HepG2 (cell line): Measurements from ENCODE around the gene CCSER2. TPM values are rescaled to one million over a fixed set of nuclear protein-coding genes. Genes with fewer than 3 reads are reported as not detected.

ENCODE experiments used
- ATAC-seq: fragments of 200-7000 bp; cut with Tn5 transposase; 3 replicates; pipeline ENCODE4 v1.9.1; 2020; ENCODE audit warnings: mild to moderate bottlenecking, moderate library complexity
- BruUV-seq: library from RNA; stranded (reverse); fragments of 400-500 nt; replicated peaks from 2 replicates; lab custom pipeline; 2021; lab: Mats Ljungman, UMichigan
- CTCF ChIA-PET: fragments of 300-600 bp; formaldehyde crosslinking; extraction: SDS; loops from one replicate; lab custom pipeline; 2021; ENCODE audit warnings: low total read pairs, inconsistent platforms, low intra/inter-chr PET ratio; lab: Yijun Ruan, JAX
- POLR2A ChIA-PET: fragments of 350-600 bp; sonication (Branson Sonifier 250); formaldehyde crosslinking; loops from one replicate; lab custom pipeline; 2020; ENCODE audit warnings: antibody characterized with exemption, inconsistent platforms; lab: Yijun Ruan, JAX
- DNase-seq: peaks from one replicate; pipeline ENCODE4 v3.0.0-alpha.2; 2015; ENCODE audit warnings: low spot score
- FAIRE-seq: peaks from 3 replicates; lab custom pipeline; 2011; peaks lifted over from hg19 to GRCh38; lab: Jason Lieb, UNC
- H2AFZ ChIP-seq: one replicate; pipeline ENCODE4 v1.6.1; 2011; ENCODE audit warnings: low read length, inconsistent platforms
- H3K27ac ChIP-seq: fragments of 300-600 bp; 3 replicates; pipeline ENCODE4 v1.8.0; 2011; ENCODE audit warnings: mixed run types, mild to moderate bottlenecking, mixed read lengths, low read length, inconsistent platforms; ENCODE audit not compliant: insufficient read depth; ENCODE audit errors: extremely low read length
- H3K27me3 ChIP-seq, 2 experiments: fragments of 200-600 bp in 1 of 2; 2 replicates in 1 of 2; 3 replicates in 1 of 2; pipeline versions ENCODE4 v1.6.0 to v1.8.0; 2011; ENCODE audit warnings: low read length in 2 of 2, mild to moderate bottlenecking in 2 of 2, moderate library complexity in 2 of 2, inconsistent platforms in 1 of 2; ENCODE audit not compliant: insufficient read depth in 2 of 2, control insufficient read depth in 1 of 2
- H3K36me3 ChIP-seq, 2 experiments: fragments of 200-600 bp in 1 of 2; replicated peaks in 1 of 2; 2 replicates in 1 of 2; 3 replicates in 1 of 2; pipeline versions ENCODE4 v1.5.1 to v1.8.0; 2011; ENCODE audit warnings: low read length in 2 of 2, inconsistent platforms in 1 of 2; ENCODE audit not compliant: insufficient read depth in 2 of 2, control insufficient read depth in 1 of 2
- H3K4me1 ChIP-seq: 2 replicates; pipeline ENCODE4 v1.5.1; 2012; ENCODE audit warnings: low read length, inconsistent platforms; ENCODE audit not compliant: insufficient read depth
- H3K4me2 ChIP-seq: 2 replicates; pipeline ENCODE4 v1.6.0; 2011; ENCODE audit warnings: low read depth, low read length, inconsistent platforms
- H3K4me3 ChIP-seq, 3 experiments: fragments of 200-600 bp in 1 of 3; sonication (generic), shearing (Covaris generic) in 1 of 3; replicated peaks in 1 of 3; 2 replicates each; pipeline ENCODE4 v1.5.1; 2011 to 2016; ENCODE audit warnings: low read length in 3 of 3, inconsistent platforms in 2 of 3, low read depth in 2 of 3, mild to moderate bottlenecking in 2 of 3, control low read depth in 1 of 3, mixed read lengths in 1 of 3; ENCODE audit not compliant: insufficient read depth in 1 of 3
- H3K79me2 ChIP-seq: one replicate; pipeline ENCODE4 v1.6.1; 2011; ENCODE audit warnings: low read length, inconsistent platforms; ENCODE audit not compliant: insufficient read depth
- H3K9ac ChIP-seq: 2 replicates; pipeline ENCODE4 v1.6.0; 2011; ENCODE audit warnings: mild to moderate bottlenecking, low read depth, low read length, inconsistent platforms; ENCODE audit not compliant: insufficient read depth
- H3K9me3 ChIP-seq: 2 replicates; pipeline ENCODE4 v1.5.1; 2012; ENCODE audit warnings: mild to moderate bottlenecking, low read length
- H4K20me1 ChIP-seq: 2 replicates; pipeline ENCODE4 v1.6.0; 2011; ENCODE audit warnings: inconsistent platforms, mild to moderate bottlenecking, low read length, moderate library complexity; ENCODE audit not compliant: insufficient read depth
- ASH2L ChIP-seq: fragments of 300-600, 200-600 bp; sonication (generic); IDR thresholded peaks from 2 replicates; pipeline ENCODE4 v1.7.0; 2017; ENCODE audit warnings: low read depth, mild to moderate bottlenecking, moderate library complexity, mixed read lengths, low read length; ENCODE audit not compliant: insufficient read length
- CEBPZ ChIP-seq: IDR thresholded peaks from 2 replicates; pipeline ENCODE4 v1.6.1; 2012; ENCODE audit warnings: low read length, improper control_type of control experiment
- DR1 ChIP-seq: sonication (generic); formaldehyde crosslinking; IDR thresholded peaks from 2 replicates; pipeline ENCODE4 v1.8.0; 2021; ENCODE audit warnings: mild to moderate bottlenecking, missing genetic modification reagents, inconsistent platforms
- ETS1 ChIP-seq: sonication (generic); formaldehyde crosslinking; IDR thresholded peaks from 2 replicates; pipeline ENCODE4 v1.4.0; 2020; ENCODE audit warnings: missing genetic modification reagents
- GRHL1 ChIP-seq: sonication (generic); formaldehyde crosslinking; conservative IDR thresholded peaks from 2 replicates; pipeline ENCODE4 v1.8.0; 2022; ENCODE audit warnings: missing genetic modification reagents
- PAWR ChIP-seq: sonication (generic); formaldehyde crosslinking; IDR thresholded peaks from 2 replicates; pipeline ENCODE4 v1.4.0; 2020; ENCODE audit warnings: missing genetic modification reagents, mild to moderate bottlenecking, borderline replicate concordance
- SOX6 ChIP-seq, 2 experiments: fragments of 450-650 bp in 1 of 2; sonication (generic) in 1 of 2; formaldehyde crosslinking in 1 of 2; IDR thresholded peaks; 2 replicates each; pipeline versions ENCODE4 v1.4.0 to v1.6.1; 2017 to 2020; ENCODE audit warnings: antibody characterized with exemption in 1 of 2, mild to moderate bottlenecking in 1 of 2, missing genetic modification reagents in 1 of 2
- ZBTB20 ChIP-seq: sonication (generic); formaldehyde crosslinking; IDR thresholded peaks from 2 replicates; pipeline ENCODE4 v1.8.1; 2023; ENCODE audit warnings: missing genetic modification reagents, low read depth, mild to moderate bottlenecking, borderline replicate concordance
- ZNF10 ChIP-seq: sonication (generic); formaldehyde crosslinking; IDR thresholded peaks from 2 replicates; pipeline ENCODE4 v1.4.0; 2020; ENCODE audit warnings: mild to moderate bottlenecking, low read depth, missing genetic modification reagents, borderline replicate concordance
- ZNF329 ChIP-seq: sonication (generic); formaldehyde crosslinking; IDR thresholded peaks from 2 replicates; pipeline ENCODE4 v1.9.0; 2021; ENCODE audit warnings: low read depth, mild to moderate bottlenecking, missing genetic modification reagents
- ZNF496 ChIP-seq: sonication (generic); formaldehyde crosslinking; IDR thresholded peaks from 2 replicates; pipeline ENCODE4 v1.8.1; 2023; ENCODE audit warnings: mild to moderate bottlenecking, moderate library complexity, missing genetic modification reagents; ENCODE audit not compliant: insufficient replicate concordance
- ZNF609 ChIP-seq: sonication (generic); formaldehyde crosslinking; IDR thresholded peaks from 2 replicates; pipeline ENCODE4 v1.4.0; 2020; ENCODE audit warnings: mild to moderate bottlenecking, missing genetic modification reagents, borderline replicate concordance
- WGBS: methylation state at CpG from one replicate; pipeline ENCODE4 v1.1.6; 2017; ENCODE audit warnings: low lambda C conversion rate; 5-methylcytosine and 5-hydroxymethylcytosine counted together
- in situ Hi-C: cut with HindIII; loops from 2 replicates; pipeline ENCODE4 v1.10.0; 2017; ENCODE audit warnings: low pct_unique_long_range_greater_than_20kb; ENCODE audit not compliant: extremely low pct_ligation_motif_present
- intact Hi-C: fragments of 100-400 bp; cut with micrococcal nuclease; formaldehyde crosslinking; loops from one replicate; pipeline ENCODE4 v1.10.0; 2022; ENCODE audit not compliant: unreplicated experiment
- polyA plus RNA-seq, 8 experiments: library from polyadenylated mRNA; depleted of rRNA in 3 of 8; stranded (reverse) in 7 of 8; unstranded in 1 of 8; fragments of >200 nt; fragmentation: Illumina TruSeq in 4 of 8; extraction: Trizol in 4 of 8; gene quantifications; 2 replicates each; pipeline versions ENCODE4 v1.2.1 to v1.2.3, GENCODE V29; 2011 to 2016; ENCODE audit warnings: low read depth in 4 of 8, missing spikeins in 1 of 8, mixed read lengths in 1 of 8; ENCODE audit not compliant: insufficient read depth in 1 of 8
- total RNA-seq, 5 experiments: library from RNA; depleted of rRNA; stranded (reverse); fragments of >200 nt; fragmentation: Illumina TruSeq; extraction: Trizol; gene quantifications; 2 replicates each; pipeline ENCODE4 v1.2.3, GENCODE V29; 2016; ENCODE audit warnings: low read depth in 1 of 5

The CCSER2 gene
- total and polyA plus RNA-seq, 2 of the 13 experiments (the other 11 are each of a cell fraction or from before 2014, with no cell fraction given) = 13.3 to 17.2 TPM

GRCh38 chr10:84292502-84292901, 35.9 kb upstream of the CCSER2 start:
- WGBS = 3% methylated on average over 2 of the region's 2 CpGs
- no peak overlapping the region for H3K4me3 ChIP-seq
- no peak overlapping the region for H3K4me2 ChIP-seq
- no peaks in the 10 kb centered on the region for H3K36me3 ChIP-seq
- H3K4me1 ChIP-seq = no peaks in the 10 kb centered on the region
- ChIA-PET CTCF (no interaction called here), POLR2A (no interaction called here)
- ATAC-seq (no peak), FAIRE-seq (no peak), DNase-seq (no peak)
- peaks cover 0 to 10% of the 10 kb centered on the region in 2 experiments; a peak in 2 of 5 replicates for H3K27me3 ChIP-seq
- BruUV-seq = no TSS peak
- no peak overlapping the region for H3K27ac ChIP-seq
- H2AFZ ChIP-seq = no peak overlapping the region
- no peaks in the 10 kb centered on the region for H3K9me3 ChIP-seq
- no peak overlapping the region for H3K9ac ChIP-seq
- no peaks in the 10 kb centered on the region for H3K79me2 ChIP-seq
- intact Hi-C loops (no loop called here), in situ Hi-C loops (no loop called here)
- H4K20me1 ChIP-seq = no peaks in the 10 kb centered on the region
- TF ChIP-seq ASH2L = no peak
- no peak for TF ChIP-seq ETS1 (CRISPR knock-in tag)
- TF ChIP-seq CEBPZ = no peak
- TF ChIP-seq PAWR = no peak
- no peak for TF ChIP-seq ZNF609 (CRISPR knock-in tag)
- TF ChIP-seq DR1 = no peak
- no peak for TF ChIP-seq ZNF10 (CRISPR knock-in tag)
- no peak for TF ChIP-seq ZBTB20
- no peak for TF ChIP-seq ZNF496 (CRISPR knock-in tag)
- no peak for TF ChIP-seq SOX6 (IDR thresholded peaks at IDR 0.05)
- TF ChIP-seq SOX6 (CRISPR knock-in tag; IDR thresholded peaks at IDR 0.05) = no peak
- no peak for TF ChIP-seq GRHL1 (CRISPR knock-in tag)
- TF ChIP-seq ZNF329 (CRISPR knock-in tag) = no peak
